Skeletal muscle tissue (tissue), 4 donors: ENCODE measurements around the gene GASK1A. TPM values are rescaled to one million over a fixed set of nuclear protein-coding genes. Genes with fewer than 3 reads are reported as not detected.

Experiments used
- H3K27ac ChIP-seq: one replicate; pipeline ENCODE4 v1.7.0; 2013; ENCODE audit warnings: mild to moderate bottlenecking, low read depth, low read length, inconsistent platforms
- H3K27me3 ChIP-seq, 3 donors: one replicate each; pipeline ENCODE4 v1.7.0; 2013; ENCODE audit warnings: low read length in 3 of 3; ENCODE audit not compliant: control insufficient read depth in 3 of 3, insufficient read depth in 3 of 3
- H3K36me3 ChIP-seq, 3 donors: one replicate each; pipeline ENCODE4 v1.7.0; 2013; ENCODE audit warnings: low read length in 3 of 3; ENCODE audit not compliant: control insufficient read depth in 3 of 3, insufficient read depth in 3 of 3
- H3K4me1 ChIP-seq, 3 donors: one replicate each; pipeline ENCODE4 v1.7.0; 2013; ENCODE audit warnings: low read length in 3 of 3, mild to moderate bottlenecking in 3 of 3; ENCODE audit not compliant: control insufficient read depth in 3 of 3, insufficient read depth in 3 of 3
- H3K4me3 ChIP-seq, 3 donors: one replicate each; pipeline ENCODE4 v1.7.0; 2013; ENCODE audit warnings: low read length in 3 of 3
- H3K9ac ChIP-seq, 3 donors: one replicate each; pipeline ENCODE4 v1.7.0; 2013; ENCODE audit warnings: low read length in 3 of 3, mild to moderate bottlenecking in 3 of 3, moderate library complexity in 2 of 3, low read depth in 1 of 3
- H3K9me3 ChIP-seq, 3 donors: one replicate each; pipeline ENCODE4 v1.7.0; 2013; ENCODE audit warnings: low read length in 3 of 3; ENCODE audit not compliant: control insufficient read depth in 3 of 3
- total RNA-seq: library from RNA; depleted of rRNA; stranded (reverse); fragments of >200 nt; gene quantifications from one replicate; pipeline ENCODE4 v1.2.3, GENCODE V29; 2014
- donor health status: Osteomylitis.

GASK1A gene
- total RNA-seq, 1 donor from 2014 or later, result 12.0 TPM

DNA sequence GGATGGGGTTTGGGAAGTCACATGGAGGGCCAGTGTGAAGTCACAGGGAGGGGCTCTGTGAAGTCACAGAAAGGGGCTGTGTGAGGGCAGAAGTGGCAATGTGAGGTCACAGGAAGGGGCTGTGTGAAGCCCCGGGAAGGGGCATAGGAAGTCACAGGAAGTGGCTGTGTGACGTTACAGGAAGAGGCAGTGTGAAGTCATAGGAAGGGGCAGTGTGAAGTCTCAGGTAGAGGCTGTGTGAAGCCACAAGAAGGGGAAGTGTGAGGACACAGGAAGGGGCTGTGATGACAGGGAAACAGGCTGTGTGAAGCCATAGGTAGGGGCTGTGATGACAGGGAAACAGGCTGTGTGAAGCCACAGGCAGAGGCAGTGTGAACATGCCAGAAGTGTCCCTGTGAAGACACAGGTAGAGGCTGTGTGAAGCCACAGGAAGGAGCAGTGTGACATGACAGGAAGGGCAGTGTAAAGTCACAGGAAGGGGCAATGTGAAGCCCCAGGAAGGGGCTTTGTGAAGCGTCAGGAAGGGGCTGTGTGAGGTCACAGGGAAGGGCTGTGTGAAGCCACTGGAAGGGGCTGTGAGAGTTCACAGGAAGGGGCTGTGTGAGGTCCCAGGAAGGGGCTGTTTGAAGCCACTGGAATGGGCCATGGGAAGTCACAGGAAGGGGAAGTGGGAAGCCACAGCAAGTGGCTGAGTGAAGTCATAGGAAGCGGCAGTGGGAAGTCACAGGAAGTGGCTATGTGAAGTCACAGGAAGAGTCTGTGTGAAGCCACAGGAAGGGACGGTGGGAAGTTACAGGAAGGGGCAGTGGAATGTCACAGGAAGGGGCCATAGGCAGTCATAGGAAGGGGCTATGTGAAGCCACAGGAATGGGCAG lies 37.1 kb downstream of the GASK1A start:
- Histone ChIP-seq H3K9ac (no peak overlapping the region), H3K27me3 (peaks cover 0 to 5% (median 0%) of the 10 kb centered on the region in 3 donors), H3K27ac (no peak overlapping the region), H3K36me3 (no peaks in the 10 kb centered on the region), H3K4me3 (no peak overlapping the region), H3K9me3 (peaks cover 0 to 2% (median 2%) of the 10 kb centered on the region in 3 donors), H3K4me1 (no peaks in the 10 kb centered on the region)

DNA sequence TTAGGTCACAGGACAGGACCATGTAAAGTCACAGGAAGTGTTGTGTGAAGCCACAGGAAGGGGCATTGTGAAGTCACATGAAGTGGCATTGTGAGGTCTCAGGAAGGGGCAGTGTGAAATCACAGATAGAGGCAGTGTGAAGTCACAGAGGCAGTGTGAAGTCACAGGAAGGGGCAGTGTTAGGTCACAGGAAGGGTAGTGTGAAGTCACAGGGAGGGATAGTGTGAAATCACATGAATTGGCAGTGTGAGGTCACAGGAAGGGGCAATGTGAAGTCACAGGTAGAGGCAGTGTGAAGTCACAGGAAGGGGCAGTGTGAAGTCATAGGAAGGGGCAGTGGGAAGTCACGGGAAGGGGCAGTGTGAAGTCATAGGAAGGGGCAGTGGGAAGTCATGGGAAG lies 37.9 kb downstream of the GASK1A start:
- Histone ChIP-seq H3K9me3 (peaks cover 0 to 2% (median 2%) of the 10 kb centered on the region in 3 donors), H3K4me3 (no peak overlapping the region), H3K4me1 (no peaks in the 10 kb centered on the region), H3K9ac (no peak overlapping the region), H3K27ac (no peak overlapping the region), H3K27me3 (peaks cover 0 to 1% (median 0%) of the 10 kb centered on the region in 3 donors), H3K36me3 (no peaks in the 10 kb centered on the region)

DNA sequence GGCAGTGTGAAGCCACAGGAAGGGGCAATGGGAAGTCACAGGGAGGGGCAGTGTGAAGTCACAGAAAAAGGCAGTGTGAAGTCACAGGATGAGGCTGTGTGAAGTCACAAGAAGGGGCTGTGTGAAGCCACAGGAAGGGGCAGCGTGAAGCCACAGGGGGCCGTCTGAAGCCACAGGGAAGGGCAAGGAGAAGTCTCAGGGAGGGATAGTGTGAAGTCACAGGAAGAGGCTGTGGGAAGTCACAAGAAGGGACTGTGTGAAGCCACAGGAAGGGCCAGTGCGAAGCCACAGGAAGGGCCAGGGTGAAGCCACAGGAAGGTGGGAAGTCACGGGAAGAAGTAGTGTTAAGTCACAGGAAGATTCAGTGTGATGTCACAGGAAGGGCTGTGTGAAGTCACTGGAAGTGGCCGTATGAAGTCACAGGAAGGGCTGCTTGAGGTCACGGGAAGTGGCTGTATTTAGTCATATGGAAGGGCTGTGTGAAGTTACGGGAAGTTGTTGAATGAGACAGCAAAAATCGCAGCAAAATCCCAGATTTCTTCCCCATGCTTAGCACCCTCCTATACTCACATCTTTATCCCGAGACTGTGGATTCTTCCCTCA lies 38.6 kb downstream of the GASK1A start:
- Histone ChIP-seq H3K27ac (no peak overlapping the region), H3K9me3 (peaks cover 0 to 2% (median 2%) of the 10 kb centered on the region in 3 donors)

DNA sequence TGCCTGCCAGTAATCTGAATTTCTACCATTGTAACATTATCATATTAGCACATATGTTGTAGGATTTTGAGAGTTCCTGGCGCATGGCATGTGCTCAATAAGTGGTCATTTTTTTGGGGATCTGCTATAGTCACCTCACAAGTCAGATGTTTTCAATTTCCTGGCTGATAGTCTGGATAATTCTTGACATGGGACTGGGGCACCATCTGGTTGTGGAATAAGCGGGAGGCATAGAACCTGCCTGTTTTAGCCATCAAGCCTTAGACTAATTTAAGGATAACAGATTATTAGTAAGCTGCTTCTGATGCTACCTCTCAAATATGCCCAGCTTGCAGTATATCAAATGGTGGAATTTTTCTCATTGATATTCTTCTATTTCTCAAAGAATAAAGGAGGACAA lies 39.1 kb downstream of the GASK1A start:
- H3K4me1 ChIP-seq, result no peaks in the 10 kb centered on the region
- no peak overlapping the region for H3K27ac ChIP-seq
- peaks cover 0 to 2% (median 2%) of the 10 kb centered on the region in 3 donors for H3K9me3 ChIP-seq
- no peaks in the 10 kb centered on the region for H3K36me3 ChIP-seq
- H3K27me3 ChIP-seq, result no peaks in the 10 kb centered on the region
- H3K4me3 ChIP-seq, result no peak overlapping the region
- H3K9ac ChIP-seq, result no peak overlapping the region

More for the DNA sequence above, 38.6 kb downstream of the GASK1A start:
- H3K4me3 ChIP-seq, result no peak overlapping the region
- no peaks in the 10 kb centered on the region for H3K27me3 ChIP-seq
- H3K36me3 ChIP-seq, result no peaks in the 10 kb centered on the region
- H3K9ac ChIP-seq, result no peak overlapping the region
- no peaks in the 10 kb centered on the region for H3K4me1 ChIP-seq

DNA sequence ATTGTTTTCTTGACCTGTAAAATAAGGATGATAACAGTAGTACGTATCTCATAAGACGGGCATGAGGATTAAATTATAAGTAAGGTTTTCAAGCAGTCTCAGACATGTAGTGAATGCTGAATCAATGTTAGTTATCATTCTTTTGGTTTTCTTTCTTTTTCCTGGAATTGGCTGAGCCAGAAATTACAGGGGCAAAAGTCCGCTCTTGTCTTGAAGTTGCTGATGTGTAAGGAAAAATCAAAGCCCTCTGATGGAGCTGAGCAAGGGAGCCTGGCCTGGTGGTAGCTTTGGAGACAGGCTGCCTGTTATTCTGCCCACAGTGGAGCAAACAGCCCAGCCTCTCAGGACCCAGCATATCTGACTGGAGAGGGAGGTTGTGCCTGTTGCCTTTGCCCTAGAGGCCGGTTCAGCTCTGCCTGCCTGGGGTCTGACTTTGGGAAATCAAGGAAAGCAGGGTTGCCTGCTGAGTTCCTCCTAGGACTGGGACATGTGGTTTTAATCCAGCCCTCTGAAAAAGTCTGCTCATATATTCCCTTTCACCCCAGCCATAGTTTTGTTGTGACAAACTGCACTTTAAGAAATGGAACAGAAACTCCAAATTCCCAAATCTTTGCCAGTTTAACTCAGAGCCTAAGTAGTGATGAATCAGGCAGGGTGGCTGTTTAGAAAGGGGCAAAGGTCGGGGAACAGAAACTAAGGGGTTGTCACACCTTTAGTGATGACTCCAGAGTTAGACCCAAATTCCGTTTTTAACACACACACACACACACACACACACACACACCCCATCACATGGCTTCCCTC lies 40.1 kb downstream of the GASK1A start:
- Histone ChIP-seq H3K4me3 (no peak overlapping the region), H3K27ac (no peak overlapping the region), H3K27me3 (no peaks in the 10 kb centered on the region)

DNA sequence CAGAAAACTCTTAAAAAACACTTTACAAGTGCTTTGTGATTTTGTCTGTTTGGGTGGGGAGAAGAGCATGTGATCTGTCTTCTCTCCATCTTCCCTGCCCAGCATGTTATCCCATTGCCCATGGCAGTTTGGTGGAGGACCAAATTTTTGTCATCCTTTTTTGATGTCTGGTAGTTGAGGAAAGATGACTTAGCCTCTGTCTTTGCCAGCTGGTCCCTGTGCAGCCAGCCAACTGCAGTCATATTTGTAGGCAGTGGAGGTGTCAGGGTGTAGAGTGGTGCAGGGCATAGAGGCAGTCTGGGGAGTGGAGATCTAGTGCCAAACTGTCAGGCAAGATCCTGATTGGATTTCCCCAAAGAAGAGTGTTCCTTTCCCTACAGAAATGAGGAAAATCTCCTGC lies 40.7 kb downstream of the GASK1A start:
- no peak overlapping the region for H3K27ac ChIP-seq
- no peaks in the 10 kb centered on the region for H3K36me3 ChIP-seq
- H3K4me3 ChIP-seq, result no peak overlapping the region
- no peaks in the 10 kb centered on the region for H3K27me3 ChIP-seq
- peaks cover 0 to 2% (median 0%) of the 10 kb centered on the region in 3 donors for H3K9me3 ChIP-seq
- H3K9ac ChIP-seq, result no peak overlapping the region
- no peaks in the 10 kb centered on the region for H3K4me1 ChIP-seq

More for the DNA sequence above, 40.1 kb downstream of the GASK1A start:
- Histone ChIP-seq H3K4me1 (no peaks in the 10 kb centered on the region), H3K9ac (no peak overlapping the region), H3K36me3 (no peaks in the 10 kb centered on the region), H3K9me3 (peaks cover 0 to 2% (median 0%) of the 10 kb centered on the region in 3 donors)

DNA sequence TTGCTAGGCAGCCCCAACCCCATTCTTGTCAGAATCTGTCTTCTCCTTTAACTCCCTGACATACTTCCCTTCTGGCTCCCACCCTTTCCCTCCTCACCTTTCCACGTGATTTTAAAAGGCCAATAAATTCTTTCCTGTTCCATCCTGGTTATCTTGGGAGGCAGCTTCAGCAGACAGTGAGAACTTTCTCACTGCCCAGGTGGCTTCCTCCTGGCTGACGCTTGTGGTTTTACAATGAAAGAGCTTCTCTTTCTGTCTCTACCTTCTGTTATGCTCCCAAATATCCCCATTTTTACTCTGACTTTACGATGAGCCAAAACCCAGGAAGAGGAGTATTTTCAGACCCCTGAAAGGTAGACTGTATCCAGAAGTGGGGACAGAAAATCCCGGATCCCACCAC lies 42.1 kb downstream of the GASK1A start:
- H3K4me3 ChIP-seq, result no peak overlapping the region
- peaks cover 0 to 2% (median 0%) of the 10 kb centered on the region in 3 donors for H3K9me3 ChIP-seq
- H3K9ac ChIP-seq, result no peak overlapping the region
- no peaks in the 10 kb centered on the region for H3K36me3 ChIP-seq
- no peaks in the 10 kb centered on the region for H3K27me3 ChIP-seq
- no peaks in the 10 kb centered on the region for H3K4me1 ChIP-seq
- no peak overlapping the region for H3K27ac ChIP-seq

DNA sequence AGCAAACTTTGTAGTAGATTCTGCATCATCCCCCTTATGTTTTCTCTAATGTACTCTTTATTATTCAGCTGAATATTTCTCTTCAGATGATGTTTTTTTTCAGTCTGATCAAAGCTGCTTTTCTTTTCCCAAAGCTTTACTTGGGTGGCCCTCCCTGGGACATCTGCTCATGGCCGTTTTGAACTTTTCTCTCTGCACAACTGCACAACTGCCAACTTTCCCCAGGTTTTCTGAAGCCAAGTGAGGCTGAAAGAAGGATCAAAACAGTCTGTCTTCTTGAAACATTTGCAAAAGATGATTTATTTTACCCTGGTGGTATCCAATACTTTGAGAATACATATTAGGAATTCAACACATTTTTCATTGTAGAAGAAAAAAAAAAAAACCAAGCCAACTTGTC lies 43.0 kb downstream of the GASK1A start:
- no peaks in the 10 kb centered on the region for H3K27me3 ChIP-seq
- no peaks in the 10 kb centered on the region for H3K36me3 ChIP-seq
- H3K4me1 ChIP-seq, result no peaks in the 10 kb centered on the region
- no peaks in the 10 kb centered on the region for H3K9me3 ChIP-seq
- H3K4me3 ChIP-seq, result no peak overlapping the region
- H3K27ac ChIP-seq, result no peak overlapping the region
- no peak overlapping the region for H3K9ac ChIP-seq

DNA sequence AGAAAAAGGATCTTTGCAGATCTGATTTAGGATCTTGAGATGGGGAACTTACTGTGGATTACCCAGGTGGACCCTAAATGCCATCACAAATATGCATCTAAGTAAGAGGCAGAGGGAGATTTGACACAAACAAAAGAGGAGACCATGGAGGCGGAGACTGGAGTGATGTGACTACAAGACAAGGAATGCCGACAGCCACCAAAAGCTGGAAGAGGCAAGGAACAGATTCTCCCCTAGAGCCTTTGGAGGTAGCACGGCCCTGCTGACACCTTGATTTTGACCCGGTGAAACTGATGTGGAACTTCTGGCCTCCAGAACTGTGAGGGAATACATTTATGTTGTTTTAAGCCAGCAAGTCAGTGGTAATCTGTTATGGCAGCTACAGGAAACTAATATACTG lies 44.0 kb downstream of the GASK1A start:
- H3K27ac ChIP-seq, result no peak overlapping the region

More for the DNA sequence above, 44.0 kb downstream of the GASK1A start:
- Histone ChIP-seq H3K4me3 (no peak overlapping the region), H3K4me1 (no peaks in the 10 kb centered on the region), H3K36me3 (no peaks in the 10 kb centered on the region), H3K9me3 (no peaks in the 10 kb centered on the region), H3K9ac (no peak overlapping the region), H3K27me3 (no peaks in the 10 kb centered on the region)
